SK-N-SH treated with all-trans-retinoic acid at 6 μM for 48 hours (cell line): ENCODE data around the gene TMEM131.

ENCODE experiments used
- ATAC-seq: fragments of 200-7000 bp; cut with Tn5 transposase; 3 replicates; pipeline ENCODE4 v1.9.1; 2020; ENCODE audit warnings: mild to moderate bottlenecking, moderate library complexity
- ARNTL ChIP-seq: fragments of 450-650 bp; formaldehyde crosslinking; IDR thresholded peaks from 2 replicates; pipeline ENCODE4 v1.5.0; 2020; ENCODE audit warnings: low read depth, mild to moderate bottlenecking, moderate library complexity, borderline replicate concordance
- BACH2 ChIP-seq: fragments of 250-450 bp; sonication (Bioruptor Pico); IDR thresholded peaks from 2 replicates; pipeline ENCODE4 v1.9.0; 2021; ENCODE audit warnings: mild to moderate bottlenecking, borderline replicate concordance
- CSDC2 ChIP-seq: fragments of 250-450 bp; sonication (Bioruptor Pico); IDR thresholded peaks from 2 replicates; pipeline ENCODE4 v1.5.0; 2020; ENCODE audit warnings: mild to moderate bottlenecking, moderate library complexity
- ESRRG ChIP-seq: fragments of 250-450 bp; sonication (Bioruptor Pico); IDR thresholded peaks from 2 replicates; pipeline ENCODE4 v1.6.1; 2021; ENCODE audit warnings: mild to moderate bottlenecking
- ISL1 ChIP-seq: fragments of 250-450 bp; sonication (Bioruptor Pico); IDR thresholded peaks from 2 replicates; pipeline ENCODE4 v2.1.2; 2022; ENCODE audit warnings: mild to moderate bottlenecking, moderate library complexity
- OSR1 ChIP-seq: fragments of 250-450 bp; sonication (Bioruptor Pico); IDR thresholded peaks from 2 replicates; pipeline ENCODE4 v1.8.0; 2022; ENCODE audit warnings: moderate library complexity, mild to moderate bottlenecking, inconsistent platforms
- PPARA ChIP-seq: fragments of 250-450 bp; sonication (Bioruptor Pico); IDR thresholded peaks from 2 replicates; pipeline ENCODE4 v1.5.0; 2020; ENCODE audit warnings: mild to moderate bottlenecking, borderline replicate concordance
- RARB ChIP-seq: fragments of 250-450 bp; sonication (Bioruptor Pico); IDR thresholded peaks from 2 replicates; pipeline ENCODE4 v1.8.0; 2021; ENCODE audit warnings: mild to moderate bottlenecking, moderate library complexity
- SNAI2 ChIP-seq: fragments of 250-450 bp; sonication (Bioruptor Pico); IDR thresholded peaks from 2 replicates; pipeline ENCODE4 v1.5.0; 2020; ENCODE audit warnings: mild to moderate bottlenecking, moderate library complexity
- TCF4 ChIP-seq: fragments of 250-450 bp; sonication (Bioruptor Pico); IDR thresholded peaks from 2 replicates; pipeline ENCODE4 v1.8.0; 2021; ENCODE audit warnings: mild to moderate bottlenecking, moderate library complexity, borderline replicate concordance
- TOX ChIP-seq: fragments of 250-450 bp; sonication (Bioruptor Pico); IDR thresholded peaks from 2 replicates; pipeline ENCODE4 v1.8.0; 2021; ENCODE audit warnings: mild to moderate bottlenecking, moderate library complexity, borderline replicate concordance
- ZC3H10 ChIP-seq: fragments of 250-450 bp; sonication (Bioruptor Pico); IDR thresholded peaks from 2 replicates; pipeline ENCODE4 v1.5.1; 2021; ENCODE audit warnings: mild to moderate bottlenecking, moderate library complexity
- ZFP3 ChIP-seq: fragments of 250-450 bp; sonication (Bioruptor Pico); IDR thresholded peaks from 2 replicates; pipeline ENCODE4 v1.5.0; 2020; ENCODE audit warnings: mild to moderate bottlenecking, moderate library complexity
- ZFP30 ChIP-seq: fragments of 450-650 bp; formaldehyde crosslinking; IDR thresholded peaks from 2 replicates; pipeline ENCODE4 v1.5.0; 2022; ENCODE audit warnings: mild to moderate bottlenecking, moderate library complexity
- ZNF70 ChIP-seq: fragments of 450-650 bp; formaldehyde crosslinking; IDR thresholded peaks from 2 replicates; pipeline ENCODE4 v1.5.0; 2020; ENCODE audit warnings: mild to moderate bottlenecking, moderate library complexity
- ZNF8 ChIP-seq: fragments of 450-650 bp; formaldehyde crosslinking; IDR thresholded peaks from 2 replicates; pipeline ENCODE4 v1.5.0; 2020; ENCODE audit warnings: mild to moderate bottlenecking, moderate library complexity
- TF ChIP-seq, protein P1 (sequence below): fragments of 250-450 bp; sonication (Bioruptor Pico); IDR thresholded peaks from 2 replicates; pipeline ENCODE4 v1.5.1; 2020; ENCODE audit warnings: low read depth, mild to moderate bottlenecking, moderate library complexity
- TF ChIP-seq, protein P2 (sequence below): fragments of 250-450 bp; sonication (Bioruptor Pico); IDR thresholded peaks from 2 replicates; pipeline ENCODE4 v1.5.1; 2021; ENCODE audit warnings: mild to moderate bottlenecking, moderate library complexity
- TF ChIP-seq, protein P3 (sequence below): fragments of 250-450 bp; sonication (Bioruptor Pico); IDR thresholded peaks from 2 replicates; pipeline ENCODE4 v1.8.0; 2020; ENCODE audit warnings: mild to moderate bottlenecking, moderate library complexity, borderline replicate concordance
- TF ChIP-seq, protein P4 (sequence below): fragments of 250-450 bp; sonication (Bioruptor Pico); IDR thresholded peaks from 2 replicates; pipeline ENCODE4 v1.8.0; 2021; ENCODE audit warnings: low read depth, mild to moderate bottlenecking, moderate library complexity, borderline replicate concordance

The TMEM131 gene

DNA sequence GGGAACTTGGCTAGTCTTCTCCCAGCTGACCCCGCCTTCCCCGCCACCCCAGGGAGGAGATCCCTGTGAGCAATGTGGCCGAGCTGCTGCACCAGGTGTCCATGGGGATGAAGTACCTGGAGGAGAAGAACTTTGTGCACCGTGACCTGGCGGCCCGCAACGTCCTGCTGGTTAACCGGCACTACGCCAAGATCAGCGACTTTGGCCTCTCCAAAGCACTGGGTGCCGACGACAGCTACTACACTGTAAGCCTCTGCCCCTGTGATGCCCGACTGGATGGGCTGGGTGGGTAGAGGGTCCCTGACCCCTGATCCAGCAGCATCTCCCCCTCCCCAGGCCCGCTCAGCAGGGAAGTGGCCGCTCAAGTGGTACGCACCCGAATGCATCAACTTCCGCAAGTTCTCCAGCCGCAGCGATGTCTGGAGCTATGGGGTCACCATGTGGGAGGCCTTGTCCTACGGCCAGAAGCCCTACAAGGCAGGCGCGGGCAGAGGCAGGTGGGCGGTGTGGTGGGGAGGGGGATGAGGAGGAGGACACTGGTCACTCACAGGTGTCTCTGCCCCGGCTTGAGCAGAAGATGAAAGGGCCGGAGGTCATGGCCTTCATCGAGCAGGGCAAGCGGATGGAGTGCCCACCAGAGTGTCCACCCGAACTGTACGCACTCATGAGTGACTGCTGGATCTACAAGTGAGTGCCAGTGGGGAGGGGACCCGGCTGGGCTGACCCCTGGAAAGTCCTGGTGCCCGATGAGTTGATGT is 258.1 kb downstream of the TMEM131 start:
- TF ChIP-seq ZFP3 (CRISPR knock-in tag) (no peak), RARB (CRISPR knock-in tag) (no peak), ZNF8 (CRISPR knock-in tag) (no peak), ZNF70 (CRISPR knock-in tag) (no peak), CSDC2 (CRISPR knock-in tag) (no peak), BACH2 (CRISPR knock-in tag) (no peak), ZC3H10 (CRISPR knock-in tag) (no peak), ZFP30 (CRISPR knock-in tag) (no peak)
- TF ChIP-seq, protein P1, sequence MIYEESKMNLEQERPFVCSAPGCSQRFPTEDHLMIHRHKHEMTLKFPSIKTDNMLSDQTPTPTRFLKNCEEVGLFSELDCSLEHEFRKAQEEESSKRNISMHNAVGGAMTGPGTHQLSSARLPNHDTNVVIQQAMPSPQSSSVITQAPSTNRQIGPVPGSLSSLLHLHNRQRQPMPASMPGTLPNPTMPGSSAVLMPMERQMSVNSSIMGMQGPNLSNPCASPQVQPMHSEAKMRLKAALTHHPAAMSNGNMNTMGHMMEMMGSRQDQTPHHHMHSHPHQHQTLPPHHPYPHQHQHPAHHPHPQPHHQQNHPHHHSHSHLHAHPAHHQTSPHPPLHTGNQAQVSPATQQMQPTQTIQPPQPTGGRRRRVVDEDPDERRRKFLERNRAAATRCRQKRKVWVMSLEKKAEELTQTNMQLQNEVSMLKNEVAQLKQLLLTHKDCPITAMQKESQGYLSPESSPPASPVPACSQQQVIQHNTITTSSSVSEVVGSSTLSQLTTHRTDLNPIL (CRISPR knock-in tag), result no peak
- TF ChIP-seq, protein P2, sequence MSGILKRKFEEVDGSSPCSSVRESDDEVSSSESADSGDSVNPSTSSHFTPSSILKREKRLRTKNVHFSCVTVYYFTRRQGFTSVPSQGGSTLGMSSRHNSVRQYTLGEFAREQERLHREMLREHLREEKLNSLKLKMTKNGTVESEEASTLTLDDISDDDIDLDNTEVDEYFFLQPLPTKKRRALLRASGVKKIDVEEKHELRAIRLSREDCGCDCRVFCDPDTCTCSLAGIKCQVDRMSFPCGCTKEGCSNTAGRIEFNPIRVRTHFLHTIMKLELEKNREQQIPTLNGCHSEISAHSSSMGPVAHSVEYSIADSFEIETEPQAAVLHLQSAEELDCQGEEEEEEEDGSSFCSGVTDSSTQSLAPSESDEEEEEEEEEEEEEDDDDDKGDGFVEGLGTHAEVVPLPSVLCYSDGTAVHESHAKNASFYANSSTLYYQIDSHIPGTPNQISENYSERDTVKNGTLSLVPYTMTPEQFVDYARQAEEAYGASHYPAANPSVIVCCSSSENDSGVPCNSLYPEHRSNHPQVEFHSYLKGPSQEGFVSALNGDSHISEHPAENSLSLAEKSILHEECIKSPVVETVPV (CRISPR knock-in tag), result no peak
- TF ChIP-seq, protein P3, sequence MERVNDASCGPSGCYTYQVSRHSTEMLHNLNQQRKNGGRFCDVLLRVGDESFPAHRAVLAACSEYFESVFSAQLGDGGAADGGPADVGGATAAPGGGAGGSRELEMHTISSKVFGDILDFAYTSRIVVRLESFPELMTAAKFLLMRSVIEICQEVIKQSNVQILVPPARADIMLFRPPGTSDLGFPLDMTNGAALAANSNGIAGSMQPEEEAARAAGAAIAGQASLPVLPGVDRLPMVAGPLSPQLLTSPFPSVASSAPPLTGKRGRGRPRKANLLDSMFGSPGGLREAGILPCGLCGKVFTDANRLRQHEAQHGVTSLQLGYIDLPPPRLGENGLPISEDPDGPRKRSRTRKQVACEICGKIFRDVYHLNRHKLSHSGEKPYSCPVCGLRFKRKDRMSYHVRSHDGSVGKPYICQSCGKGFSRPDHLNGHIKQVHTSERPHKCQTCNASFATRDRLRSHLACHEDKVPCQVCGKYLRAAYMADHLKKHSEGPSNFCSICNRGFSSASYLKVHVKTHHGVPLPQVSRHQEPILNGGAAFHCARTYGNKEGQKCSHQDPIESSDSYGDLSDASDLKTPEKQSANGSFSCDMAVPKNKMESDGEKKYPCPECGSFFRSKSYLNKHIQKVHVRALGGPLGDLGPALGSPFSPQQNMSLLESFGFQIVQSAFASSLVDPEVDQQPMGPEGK, result no peak
- TF ChIP-seq, protein P4, sequence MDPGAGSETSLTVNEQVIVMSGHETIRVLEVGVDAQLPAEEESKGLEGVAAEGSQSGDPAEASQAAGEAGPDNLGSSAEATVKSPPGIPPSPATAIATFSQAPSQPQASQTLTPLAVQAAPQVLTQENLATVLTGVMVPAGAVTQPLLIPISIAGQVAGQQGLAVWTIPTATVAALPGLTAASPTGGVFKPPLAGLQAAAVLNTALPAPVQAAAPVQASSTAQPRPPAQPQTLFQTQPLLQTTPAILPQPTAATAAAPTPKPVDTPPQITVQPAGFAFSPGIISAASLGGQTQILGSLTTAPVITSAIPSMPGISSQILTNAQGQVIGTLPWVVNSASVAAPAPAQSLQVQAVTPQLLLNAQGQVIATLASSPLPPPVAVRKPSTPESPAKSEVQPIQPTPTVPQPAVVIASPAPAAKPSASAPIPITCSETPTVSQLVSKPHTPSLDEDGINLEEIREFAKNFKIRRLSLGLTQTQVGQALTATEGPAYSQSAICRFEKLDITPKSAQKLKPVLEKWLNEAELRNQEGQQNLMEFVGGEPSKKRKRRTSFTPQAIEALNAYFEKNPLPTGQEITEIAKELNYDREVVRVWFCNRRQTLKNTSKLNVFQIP (CRISPR knock-in tag), result no peak
- no peak for ATAC-seq

DNA sequence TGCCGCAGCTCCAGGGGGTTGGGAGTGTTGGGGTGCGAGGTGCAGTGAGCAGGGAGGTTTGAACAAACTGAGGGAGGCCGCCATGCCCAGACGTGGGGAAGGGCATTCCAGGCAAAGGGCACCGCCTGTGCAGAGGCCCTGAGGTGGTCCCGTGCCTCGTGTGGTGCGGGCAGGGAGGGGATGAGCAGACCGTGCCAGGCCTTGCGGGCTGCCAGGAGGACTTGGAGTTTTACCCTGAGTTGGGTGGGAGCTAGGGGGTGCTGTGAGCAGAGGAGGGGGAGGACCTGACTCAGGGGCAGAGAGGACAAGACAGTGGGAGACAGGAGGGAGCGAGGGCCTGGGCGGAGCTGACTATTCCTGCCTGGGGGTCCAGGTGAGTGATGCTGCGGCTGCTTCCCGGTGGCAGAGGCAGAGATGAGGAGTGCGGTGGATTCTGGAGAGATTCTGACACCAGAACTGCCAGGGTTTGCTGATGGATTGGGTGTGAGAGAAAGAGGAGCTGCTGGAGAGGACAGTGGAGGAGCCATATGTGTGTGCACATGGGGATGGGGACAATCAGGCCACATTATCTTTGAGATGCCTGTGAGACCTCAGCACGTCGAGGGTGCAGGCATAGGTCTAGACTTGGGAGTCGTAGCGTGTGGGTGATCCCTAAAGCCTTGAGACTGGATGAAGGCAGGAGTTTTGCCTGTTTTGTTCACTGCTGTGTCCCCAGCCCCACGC is 259.0 kb downstream of the TMEM131 start:
- TF ChIP-seq ZC3H10 (CRISPR knock-in tag), result no peak
- TF ChIP-seq SNAI2 (CRISPR knock-in tag), result no peak
- no peak for TF ChIP-seq ZFP30 (CRISPR knock-in tag)
- no peak for TF ChIP-seq ZFP3 (CRISPR knock-in tag)

DNA sequence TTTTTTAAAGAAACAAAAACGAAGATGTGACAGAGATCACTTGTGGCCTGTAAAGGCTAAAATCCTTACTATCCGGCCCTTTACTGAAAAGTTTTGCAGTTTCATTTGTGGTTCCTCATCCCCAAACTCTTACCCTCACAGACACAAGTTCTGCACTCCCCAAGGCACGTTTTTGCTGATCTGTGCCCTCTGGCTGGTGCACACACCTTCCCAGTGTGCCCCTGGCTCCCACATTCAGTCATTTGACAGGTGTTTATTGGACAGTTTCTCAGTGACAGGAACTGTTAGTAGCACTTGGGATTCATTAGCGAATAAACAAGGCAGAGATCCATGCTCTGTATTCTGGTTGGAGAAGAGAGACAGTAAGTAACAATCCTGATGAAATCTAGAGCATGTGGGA is 259.6 kb downstream of the TMEM131 start:
- no peak for TF ChIP-seq OSR1
- no peak for TF ChIP-seq RARB (CRISPR knock-in tag)
- TF ChIP-seq, protein P3, result no peak
- no peak for TF ChIP-seq ISL1
- TF ChIP-seq, protein P1 (CRISPR knock-in tag), result no peak
- no peak for TF ChIP-seq ARNTL
- TF ChIP-seq TOX (CRISPR knock-in tag), result no peak
- no peak for TF ChIP-seq SNAI2 (CRISPR knock-in tag)
- TF ChIP-seq, protein P4 (CRISPR knock-in tag), result no peak
- no peak for TF ChIP-seq ZFP3 (CRISPR knock-in tag)
- TF ChIP-seq ESRRG (CRISPR knock-in tag), result no peak
- no peak for TF ChIP-seq ZNF8 (CRISPR knock-in tag)
- TF ChIP-seq PPARA (CRISPR knock-in tag), result no peak
- no peak for TF ChIP-seq TCF4 (CRISPR knock-in tag)
- no peak for TF ChIP-seq ZNF70 (CRISPR knock-in tag)
- TF ChIP-seq, protein P2 (CRISPR knock-in tag), result no peak
- TF ChIP-seq ZFP30 (CRISPR knock-in tag), result no peak
- TF ChIP-seq, all 23 proteins: peak for 0
- ATAC-seq, result no peak

More for the DNA sequence above, 259.0 kb downstream of the TMEM131 start:
- no peak for ATAC-seq
